CD4-positive, alpha-beta T cell treated with Interleukin-4 for 1 hour (primary cell): ENCODE results near the gene GNG14.
"Not testable (repeated sequence)": the region's sequence is repeated elsewhere in the genome, so short reads cannot be mapped to it uniquely, and the experiment has no call there.

ENCODE experiments used
- DNase-seq, 2 donors: peaks; one replicate each; pipeline ENCODE4 v3.0.0-alpha.2; 2020 to 2022

The GNG14 gene

GRCh38 chr19:12696366-12697335 is 8.9 kb downstream of the GNG14 start, which contains the start of gene FBXW9:
Gene FBXW9, minus strand, starts transcription at chr19:12696631. Its CDS starts 50 bp downstream, at chr19:12696581.
- DNase-seq: peak; percentile 97

GRCh38 chr19:12697425-12697824 is 9.6 kb downstream of the GNG14 start:
- not testable (repeated sequence) for DNase-seq

- DNase-seq: no peak
Observed at GRCh38 chr19:12698138-12698537, 10.3 kb downstream of the GNG14 start.

GRCh38 chr19:12701596-12702282 is 13.9 kb downstream of the GNG14 start:
- DNase-seq: no peak

GRCh38 chr19:12703046-12703445 is 15.2 kb downstream of the GNG14 start:
- peak in 1 of 2 donors; percentile 11 for DNase-seq

GRCh38 chr19:12705169-12705568 is 17.4 kb downstream of the GNG14 start:
- DNase-seq: no peak

GRCh38 chr19:12705654-12706331 is 18.0 kb downstream of the GNG14 start:
- no peak for DNase-seq

GRCh38 chr19:12706332-12706718 is 18.5 kb downstream of the GNG14 start:
- no peak for DNase-seq

GRCh38 chr19:12708641-12709040 is 20.8 kb downstream of the GNG14 start:
- no peak for DNase-seq

GRCh38 chr19:12711187-12711586 is 23.4 kb downstream of the GNG14 start:
- DNase-seq: no peak

GRCh38 chr19:12712077-12712476 is 24.3 kb downstream of the GNG14 start:
- DNase-seq: peak; percentile 29

- DNase-seq: not testable (repeated sequence)
Observed at GRCh38 chr19:12713304-12713703, 25.5 kb downstream of the GNG14 start.

- no peak for DNase-seq
Observed at GRCh38 chr19:12715102-12715501, 27.3 kb downstream of the GNG14 start.

- DNase-seq: no peak
Observed at GRCh38 chr19:12715929-12716328, 28.1 kb downstream of the GNG14 start.

GRCh38 chr19:12720296-12720695 is 32.5 kb downstream of the GNG14 start:
- no peak for DNase-seq

- DNase-seq: no peak
Observed at GRCh38 chr19:12720851-12721655, 33.3 kb downstream of the GNG14 start.

- DNase-seq: peak; percentile 54 to 64
Observed at GRCh38 chr19:12721656-12722565, 34.1 kb downstream of the GNG14 start.

- DNase-seq: peak; percentile 97
Observed at GRCh38 chr19:12722566-12723380, 35.0 kb downstream of the GNG14 start.

- peak in 1 of 2 donors; percentile 10 for DNase-seq
Observed at GRCh38 chr19:12723381-12723640, 35.5 kb downstream of the GNG14 start.

- peak; percentile 67 to 68 for DNase-seq
Observed at GRCh38 chr19:12723641-12724426, 36.0 kb downstream of the GNG14 start, which contains the start of gene TNPO2. Gene TNPO2, minus strand, starts transcription at chr19:12723932. Its CDS starts 2,955 bp downstream, at chr19:12720977.
